ENCODE data around the gene NRXN3.

The NRXN3 gene

GRCh38 chr14:78324353-78324752 lies 154.2 kb downstream of the NRXN3 start:
- peaks cover 11% of the 10 kb centered on the region; the same call in 1 of the 2 replicates for H3K4me1 ChIP-seq (ENCODE audit: insufficient read depth, low read length)
- no peak overlapping the region for H3K4me3 ChIP-seq (ENCODE audit: low read length)
- H3K9me3 ChIP-seq (ENCODE audit: insufficient read depth, low read depth, low read length) = no peaks in the 10 kb centered on the region
- no CpG with 5 or more reads among the region's 1 CpG for WGBS
- no peak overlapping the region for H3K9ac ChIP-seq (ENCODE audit: low read depth, low read length)
- H3K27ac ChIP-seq (ENCODE audit: low read depth, low read length) = no peak overlapping the region
- no peaks in the 10 kb centered on the region for H3K36me3 ChIP-seq (ENCODE audit: insufficient read depth, low read length)
- H3K27me3 ChIP-seq (ENCODE audit: insufficient read depth, low read length) = no peaks in the 10 kb centered on the region

GRCh38 chr14:78325911-78326310 lies 155.7 kb downstream of the NRXN3 start:
- no peak overlapping the region for H3K27ac ChIP-seq (ENCODE audit: low read depth, low read length)
- no peak overlapping the region for H3K4me3 ChIP-seq (ENCODE audit: low read length)
- H3K27me3 ChIP-seq (ENCODE audit: insufficient read depth, low read length) = no peaks in the 10 kb centered on the region
- no peaks in the 10 kb centered on the region for H3K36me3 ChIP-seq (ENCODE audit: insufficient read depth, low read length)
- 0 out of 2 replicates have a peak, but pooled peaks cover 8% of the 10 kb centered on the region for H3K4me1 ChIP-seq (ENCODE audit: insufficient read depth, low read length)
- WGBS = 0% methylated on average over 1 of the region's 2 CpGs
- H3K9ac ChIP-seq (ENCODE audit: low read depth, low read length) = no peak overlapping the region
- no peaks in the 10 kb centered on the region for H3K9me3 ChIP-seq (ENCODE audit: insufficient read depth, low read depth, low read length)

GRCh38 chr14:78327426-78328221 lies 157.5 kb downstream of the NRXN3 start:
- no peak overlapping the region for H3K27ac ChIP-seq (ENCODE audit: low read depth, low read length)
- no peak overlapping the region for H3K4me3 ChIP-seq (ENCODE audit: low read length)
- WGBS = 82% methylated on average over 6 of the region's 7 CpGs
- H3K9ac ChIP-seq (ENCODE audit: low read depth, low read length) = no peak overlapping the region
- H3K9me3 ChIP-seq (ENCODE audit: insufficient read depth, low read depth, low read length) = no peaks in the 10 kb centered on the region
- H3K27me3 ChIP-seq (ENCODE audit: insufficient read depth, low read length) = no peaks in the 10 kb centered on the region
- H3K36me3 ChIP-seq (ENCODE audit: insufficient read depth, low read length) = no peaks in the 10 kb centered on the region
- 0 out of 2 replicates have a peak, but pooled peaks cover 8% of the 10 kb centered on the region for H3K4me1 ChIP-seq (ENCODE audit: insufficient read depth, low read length)

GRCh38 chr14:78329371-78329770 lies 159.2 kb downstream of the NRXN3 start:
- Histone ChIP-seq H3K4me1 (ENCODE audit: insufficient read depth, low read length) (0 out of 2 replicates have a peak, but pooled peaks cover 9% of the 10 kb centered on the region), H3K9ac (ENCODE audit: low read depth, low read length) (no peak overlapping the region), H3K27ac (ENCODE audit: low read depth, low read length) (no peak overlapping the region), H3K27me3 (ENCODE audit: insufficient read depth, low read length) (no peaks in the 10 kb centered on the region), H3K9me3 (ENCODE audit: insufficient read depth, low read depth, low read length) (no peaks in the 10 kb centered on the region), H3K4me3 (ENCODE audit: low read length) (no peak overlapping the region), H3K36me3 (ENCODE audit: insufficient read depth, low read length) (no peaks in the 10 kb centered on the region)
- 100% methylated on average over 1 of the region's 1 CpG for WGBS

GRCh38 chr14:78335531-78335930 lies 165.4 kb downstream of the NRXN3 start:
- Histone ChIP-seq H3K27me3 (ENCODE audit: insufficient read depth, low read length) (no peaks in the 10 kb centered on the region), H3K9me3 (ENCODE audit: insufficient read depth, low read depth, low read length) (no peaks in the 10 kb centered on the region), H3K9ac (ENCODE audit: low read depth, low read length) (no peak overlapping the region), H3K36me3 (ENCODE audit: insufficient read depth, low read length) (no peaks in the 10 kb centered on the region), H3K4me1 (ENCODE audit: insufficient read depth, low read length) (peaks cover 19% of the 10 kb centered on the region), H3K4me3 (ENCODE audit: low read length) (no peak overlapping the region), H3K27ac (ENCODE audit: low read depth, low read length) (no peak overlapping the region)
- WGBS = 81% methylated on average over 2 of the region's 2 CpGs

- H3K9me3 ChIP-seq (ENCODE audit: insufficient read depth, low read depth, low read length) = no peaks in the 10 kb centered on the region
- H3K27me3 ChIP-seq (ENCODE audit: insufficient read depth, low read length) = no peaks in the 10 kb centered on the region
- no peak overlapping the region for H3K9ac ChIP-seq (ENCODE audit: low read depth, low read length)
- H3K27ac ChIP-seq (ENCODE audit: low read depth, low read length) = no peak overlapping the region
- no peaks in the 10 kb centered on the region for H3K36me3 ChIP-seq (ENCODE audit: insufficient read depth, low read length)
- H3K4me3 ChIP-seq (ENCODE audit: low read length) = no peak overlapping the region
- H3K4me1 ChIP-seq (ENCODE audit: insufficient read depth, low read length) = peaks cover 20% of the 10 kb centered on the region
- WGBS = 95% methylated on average over 3 of the region's 3 CpGs
Measured at GRCh38 chr14:78340250-78340649, 170.1 kb downstream of the NRXN3 start.

GRCh38 chr14:78341827-78342389 lies 171.7 kb downstream of the NRXN3 start:
- Histone ChIP-seq H3K27ac (ENCODE audit: low read depth, low read length) (no peak overlapping the region), H3K4me1 (ENCODE audit: insufficient read depth, low read length) (peaks cover 12% of the 10 kb centered on the region; the same call in 1 of the 2 replicates), H3K4me3 (ENCODE audit: low read length) (no peak overlapping the region), H3K36me3 (ENCODE audit: insufficient read depth, low read length) (no peaks in the 10 kb centered on the region), H3K9ac (ENCODE audit: low read depth, low read length) (no peak overlapping the region), H3K9me3 (ENCODE audit: insufficient read depth, low read depth, low read length) (no peaks in the 10 kb centered on the region), H3K27me3 (ENCODE audit: insufficient read depth, low read length) (no peaks in the 10 kb centered on the region)
- 80% methylated on average over 3 of the region's 3 CpGs for WGBS

GRCh38 chr14:78342879-78343278 lies 172.7 kb downstream of the NRXN3 start:
- H3K27me3 ChIP-seq (ENCODE audit: insufficient read depth, low read length) = no peaks in the 10 kb centered on the region
- H3K9me3 ChIP-seq (ENCODE audit: insufficient read depth, low read depth, low read length) = no peaks in the 10 kb centered on the region
- peaks cover 15% of the 10 kb centered on the region for H3K4me1 ChIP-seq (ENCODE audit: insufficient read depth, low read length)
- H3K27ac ChIP-seq (ENCODE audit: low read depth, low read length) = no peak overlapping the region
- 97% methylated on average over 1 of the region's 1 CpG for WGBS
- no peak overlapping the region for H3K4me3 ChIP-seq (ENCODE audit: low read length)
- H3K36me3 ChIP-seq (ENCODE audit: insufficient read depth, low read length) = no peaks in the 10 kb centered on the region
- no peak overlapping the region for H3K9ac ChIP-seq (ENCODE audit: low read depth, low read length)

GRCh38 chr14:78344290-78344689 lies 174.1 kb downstream of the NRXN3 start:
- Histone ChIP-seq H3K27ac (ENCODE audit: low read depth, low read length) (no peak overlapping the region), H3K9me3 (ENCODE audit: insufficient read depth, low read depth, low read length) (no peaks in the 10 kb centered on the region), H3K4me3 (ENCODE audit: low read length) (no peak overlapping the region), H3K36me3 (ENCODE audit: insufficient read depth, low read length) (no peaks in the 10 kb centered on the region), H3K27me3 (ENCODE audit: insufficient read depth, low read length) (no peaks in the 10 kb centered on the region), H3K4me1 (ENCODE audit: insufficient read depth, low read length) (peaks cover 15% of the 10 kb centered on the region), H3K9ac (ENCODE audit: low read depth, low read length) (no peak overlapping the region)
- WGBS = 88% methylated on average over 4 of the region's 4 CpGs

- Histone ChIP-seq H3K4me1 (ENCODE audit: insufficient read depth, low read length) (peaks cover 15% of the 10 kb centered on the region), H3K4me3 (ENCODE audit: low read length) (no peak overlapping the region), H3K9ac (ENCODE audit: low read depth, low read length) (no peak overlapping the region), H3K27me3 (ENCODE audit: insufficient read depth, low read length) (no peaks in the 10 kb centered on the region), H3K9me3 (ENCODE audit: insufficient read depth, low read depth, low read length) (no peaks in the 10 kb centered on the region), H3K27ac (ENCODE audit: low read depth, low read length) (no peak overlapping the region), H3K36me3 (ENCODE audit: insufficient read depth, low read length) (no peaks in the 10 kb centered on the region)
- WGBS = 92% methylated on average over 6 of the region's 6 CpGs
Measured at GRCh38 chr14:78345131-78345744, 175.1 kb downstream of the NRXN3 start.

- Histone ChIP-seq H3K9me3 (ENCODE audit: insufficient read depth, low read depth, low read length) (no peaks in the 10 kb centered on the region), H3K27ac (ENCODE audit: low read depth, low read length) (no peak overlapping the region)
- WGBS = 95% methylated on average over 5 of the region's 5 CpGs
Measured at GRCh38 chr14:78346747-78347146, 176.6 kb downstream of the NRXN3 start.

More at GRCh38 chr14:78346747-78347146, 176.6 kb downstream of the NRXN3 start:
- H3K4me1 ChIP-seq (ENCODE audit: insufficient read depth, low read length) = peaks cover 15% of the 10 kb centered on the region
- H3K36me3 ChIP-seq (ENCODE audit: insufficient read depth, low read length) = no peaks in the 10 kb centered on the region
- no peak overlapping the region for H3K4me3 ChIP-seq (ENCODE audit: low read length)
- H3K9ac ChIP-seq (ENCODE audit: low read depth, low read length) = no peak overlapping the region
- H3K27me3 ChIP-seq (ENCODE audit: insufficient read depth, low read length) = no peaks in the 10 kb centered on the region

All from HUES64 (cell line).